WERI-Rb-1 (cell line): ENCODE measurements around the gene GLIPR1L2.
"Not testable (repeated sequence)": the region's sequence is repeated elsewhere in the genome, so short reads cannot be mapped to it uniquely, and the experiment has no call there.

Experiments
- DNase-seq: peaks from one replicate; pipeline ENCODE4 v3.0.0-alpha.2; 2020
- H3K27ac ChIP-seq: fragments of 250-450 bp; sonication (Bioruptor Pico); 2 replicates; pipeline ENCODE4 v1.5.1; 2020; ENCODE audit warnings: mild to moderate bottlenecking, moderate library complexity
- H3K27me3 ChIP-seq: fragments of 250-450 bp; sonication (Bioruptor Pico); 2 replicates; pipeline ENCODE4 v1.5.1; 2021; ENCODE audit warnings: mild to moderate bottlenecking, low read depth, moderate library complexity; ENCODE audit not compliant: insufficient read depth, severe bottlenecking
- H3K36me3 ChIP-seq: fragments of 250-450 bp; sonication (Bioruptor Pico); 2 replicates; pipeline ENCODE4 v1.5.1; 2020; ENCODE audit warnings: mild to moderate bottlenecking, moderate library complexity
- H3K4me3 ChIP-seq: 2 replicates; pipeline ENCODE4 v1.5.1; 2011; ENCODE audit warnings: low read depth, mild to moderate bottlenecking, control low read depth, low read length
- H3K9me3 ChIP-seq: fragments of 250-450 bp; sonication (Bioruptor Pico); 2 replicates; pipeline ENCODE4 v1.5.1; 2021; ENCODE audit warnings: mild to moderate bottlenecking, moderate library complexity; ENCODE audit not compliant: severe bottlenecking
- TF ChIP-seq, protein P1 (sequence below): IDR thresholded peaks from 2 replicates; pipeline ENCODE4 v1.5.1; 2011; ENCODE audit warnings: low read depth, mild to moderate bottlenecking, control low read depth, inconsistent platforms, low read length

Gene GLIPR1L2

DNA sequence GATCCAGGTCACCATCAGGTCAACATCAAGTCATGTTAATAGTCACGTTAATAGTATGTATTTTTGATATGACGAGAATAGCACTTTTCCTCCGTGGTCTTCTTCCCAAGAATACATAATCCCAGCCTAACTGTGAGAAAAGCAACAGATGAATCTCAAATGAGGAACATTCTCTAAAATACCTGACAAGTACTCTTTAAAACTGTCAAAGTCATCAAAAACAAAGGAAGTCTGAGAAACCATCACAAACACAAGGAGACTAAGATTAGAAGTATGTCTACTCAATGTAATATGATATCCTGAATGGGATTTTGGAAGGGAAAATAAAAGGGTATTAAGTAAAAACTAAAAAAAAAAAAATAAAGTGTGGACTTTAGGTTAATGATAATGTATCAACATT lies 52.8 kb downstream of the GLIPR1L2 start:
- TF ChIP-seq, protein P1, sequence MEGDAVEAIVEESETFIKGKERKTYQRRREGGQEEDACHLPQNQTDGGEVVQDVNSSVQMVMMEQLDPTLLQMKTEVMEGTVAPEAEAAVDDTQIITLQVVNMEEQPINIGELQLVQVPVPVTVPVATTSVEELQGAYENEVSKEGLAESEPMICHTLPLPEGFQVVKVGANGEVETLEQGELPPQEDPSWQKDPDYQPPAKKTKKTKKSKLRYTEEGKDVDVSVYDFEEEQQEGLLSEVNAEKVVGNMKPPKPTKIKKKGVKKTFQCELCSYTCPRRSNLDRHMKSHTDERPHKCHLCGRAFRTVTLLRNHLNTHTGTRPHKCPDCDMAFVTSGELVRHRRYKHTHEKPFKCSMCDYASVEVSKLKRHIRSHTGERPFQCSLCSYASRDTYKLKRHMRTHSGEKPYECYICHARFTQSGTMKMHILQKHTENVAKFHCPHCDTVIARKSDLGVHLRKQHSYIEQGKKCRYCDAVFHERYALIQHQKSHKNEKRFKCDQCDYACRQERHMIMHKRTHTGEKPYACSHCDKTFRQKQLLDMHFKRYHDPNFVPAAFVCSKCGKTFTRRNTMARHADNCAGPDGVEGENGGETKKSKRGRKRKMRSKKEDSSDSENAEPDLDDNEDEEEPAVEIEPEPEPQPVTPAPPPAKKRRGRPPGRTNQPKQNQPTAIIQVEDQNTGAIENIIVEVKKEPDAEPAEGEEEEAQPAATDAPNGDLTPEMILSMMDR, result no peak
- Histone ChIP-seq H3K9me3 (peaks cover 3% of the 10 kb centered on the region), H3K4me3 (no peak overlapping the region), H3K27me3 (no peaks in the 10 kb centered on the region), H3K36me3 (no peaks in the 10 kb centered on the region), H3K27ac (no peak overlapping the region)
- DNase-seq, result no peak

DNA sequence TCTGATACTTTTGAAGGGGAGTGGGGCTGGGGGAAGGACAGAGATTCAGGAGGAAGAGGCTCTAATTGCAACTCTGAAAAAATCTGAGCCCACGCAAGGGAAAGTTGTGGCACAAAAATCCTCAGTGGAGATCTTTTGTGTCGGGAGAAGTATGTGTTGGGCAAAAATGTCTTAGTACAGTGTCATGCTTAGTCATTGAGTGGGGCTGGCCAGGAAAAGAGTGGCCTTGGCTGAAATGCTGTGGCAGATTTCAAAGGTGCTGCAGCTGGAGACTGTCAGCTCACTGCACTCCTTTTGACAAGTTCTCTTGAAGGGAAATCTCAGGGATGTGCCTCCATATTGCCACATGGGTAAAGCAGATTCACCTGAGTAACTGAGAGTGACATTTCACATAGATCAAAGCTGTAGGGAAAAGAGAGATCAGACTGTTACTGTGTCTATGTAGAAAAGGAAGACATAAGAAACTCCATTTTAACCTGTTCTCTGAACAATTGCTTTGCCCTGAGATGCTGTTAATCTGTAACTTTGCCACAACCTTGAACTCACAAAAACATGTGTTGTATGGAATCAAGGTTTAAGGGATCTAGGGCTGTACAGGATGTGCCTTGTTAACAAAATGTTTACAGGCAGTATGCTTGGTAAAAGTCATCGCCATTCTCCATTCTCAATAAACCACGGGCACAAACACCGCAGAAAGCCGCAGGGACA lies 53.7 kb downstream of the GLIPR1L2 start:
- TF ChIP-seq, protein P1, result no peak
- Histone ChIP-seq H3K4me3 (no peak overlapping the region), H3K9me3 (peaks cover 3% of the 10 kb centered on the region), H3K36me3 (no peaks in the 10 kb centered on the region), H3K27me3 (no peaks in the 10 kb centered on the region), H3K27ac (no peak overlapping the region)
- DNase-seq, result no peak

DNA sequence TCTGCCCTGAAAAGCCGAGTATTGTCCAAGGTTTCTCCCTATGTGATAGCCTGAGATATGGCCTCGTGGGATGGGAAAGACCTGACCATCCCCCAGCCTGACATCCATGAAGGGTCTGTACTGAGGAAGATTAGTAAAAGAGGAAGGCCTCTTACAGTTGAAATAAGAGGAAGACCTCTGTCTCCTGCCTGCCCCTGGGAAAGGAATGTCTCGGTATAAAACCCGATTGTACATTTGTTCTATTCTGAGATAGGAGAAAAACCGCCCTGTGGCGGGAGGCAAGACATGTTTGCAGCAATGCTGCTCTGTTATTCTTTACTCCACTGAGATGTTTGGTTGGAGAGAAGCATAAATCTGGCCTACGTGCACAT lies 54.2 kb downstream of the GLIPR1L2 start:
- H3K27me3 ChIP-seq, H3K4me3 ChIP-seq, H3K27ac ChIP-seq, DNase-seq, H3K9me3 ChIP-seq, H3K36me3 ChIP-seq: not testable (repeated sequence)

DNA sequence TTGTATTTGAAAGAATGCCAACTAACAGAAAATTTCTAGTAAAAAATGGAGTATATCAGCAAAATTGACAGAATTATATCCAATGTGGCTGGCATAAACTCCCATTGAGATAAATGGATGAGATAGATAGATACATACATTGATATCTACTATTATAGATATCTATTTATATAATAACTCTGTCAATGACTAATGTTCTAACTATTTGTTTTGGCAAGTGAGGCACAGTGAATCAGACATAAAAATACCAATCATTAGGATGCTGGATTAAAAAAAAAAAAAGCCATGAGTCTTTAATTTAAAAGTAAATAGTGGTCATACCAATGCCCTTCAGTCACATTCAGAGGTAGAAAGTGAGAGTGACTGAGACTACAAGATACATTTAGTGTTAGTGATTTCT lies 56.0 kb downstream of the GLIPR1L2 start:
- H3K9me3 ChIP-seq, result peaks cover under 1% of the 10 kb centered on the region
- DNase-seq, result no peak
- TF ChIP-seq, protein P1, result no peak
- no peaks in the 10 kb centered on the region for H3K27me3 ChIP-seq
- H3K36me3 ChIP-seq, result no peaks in the 10 kb centered on the region
- no peak overlapping the region for H3K4me3 ChIP-seq
- no peak overlapping the region for H3K27ac ChIP-seq

DNA sequence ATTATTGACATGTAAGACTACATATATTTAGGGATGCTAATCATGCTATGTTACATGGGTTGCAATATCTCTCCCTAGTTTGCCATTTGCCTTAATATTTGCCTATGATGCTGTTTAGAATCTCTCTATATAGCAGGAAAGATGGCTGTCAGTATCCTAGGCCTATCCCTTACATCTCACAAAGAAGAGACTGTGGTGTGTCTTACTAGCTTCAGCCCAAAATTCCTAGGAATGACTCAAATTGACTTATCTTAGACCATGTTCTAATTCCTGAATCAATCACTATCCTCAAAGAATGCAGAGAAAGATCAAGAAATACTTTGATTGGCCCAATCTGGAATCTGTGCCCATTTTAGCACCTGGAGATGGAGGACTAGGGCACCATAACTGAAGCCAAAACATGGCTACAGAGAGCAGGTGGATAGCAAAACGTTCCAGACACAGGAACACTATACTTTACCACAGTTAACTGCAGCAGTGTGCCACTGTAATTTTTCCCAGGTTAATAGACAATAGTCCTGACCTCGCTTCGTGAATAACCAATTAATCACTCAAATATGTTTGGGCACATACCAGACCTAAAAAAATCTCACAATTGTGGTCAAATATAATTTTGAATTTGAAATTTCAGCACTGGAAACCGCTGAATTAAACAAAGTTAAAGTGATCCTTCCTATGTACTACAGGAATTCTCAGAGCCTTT lies 57.0 kb downstream of the GLIPR1L2 start:
- no peaks in the 10 kb centered on the region for H3K27me3 ChIP-seq
- H3K9me3 ChIP-seq, result no peaks in the 10 kb centered on the region
- no peak overlapping the region for H3K27ac ChIP-seq
- no peaks in the 10 kb centered on the region for H3K36me3 ChIP-seq
- no peak for DNase-seq
- no peak overlapping the region for H3K4me3 ChIP-seq
- TF ChIP-seq, protein P1, result no peak

DNA sequence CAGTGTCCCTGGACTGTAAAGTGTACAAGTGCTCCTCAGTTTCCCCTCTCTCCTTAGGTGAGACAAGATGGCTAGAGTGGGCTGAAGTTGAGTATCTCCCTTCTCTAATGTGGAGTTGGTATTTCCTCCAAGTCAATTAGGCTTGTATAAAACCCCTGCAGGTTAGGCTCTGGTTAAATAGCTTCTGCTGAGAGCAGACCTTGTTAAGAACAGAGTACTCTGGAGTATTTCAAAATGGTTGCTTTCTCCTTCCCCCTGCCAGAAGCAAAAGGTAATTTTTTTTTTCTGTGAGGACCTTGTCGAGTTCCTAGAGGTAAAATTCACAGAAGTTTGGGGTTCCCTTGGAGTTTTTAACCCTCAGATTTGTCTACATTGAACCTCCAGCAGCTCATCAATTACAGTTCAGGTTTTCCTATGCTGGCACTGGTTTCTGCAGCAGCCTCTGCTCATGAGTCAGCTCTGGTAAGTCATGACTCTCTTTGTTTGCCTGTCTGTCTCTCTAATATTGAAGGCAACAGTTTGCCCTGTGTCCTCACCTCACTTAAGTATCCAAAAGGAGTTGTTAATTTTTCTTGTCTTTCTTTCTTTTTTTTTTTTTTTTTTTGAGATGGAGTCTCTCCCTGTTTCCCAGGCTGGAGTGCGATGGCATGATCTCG lies 61.9 kb downstream of the GLIPR1L2 start:
- Histone ChIP-seq H3K9me3 (no peaks in the 10 kb centered on the region), H3K4me3 (no peak overlapping the region), H3K27ac (no peak overlapping the region), H3K27me3 (no peaks in the 10 kb centered on the region), H3K36me3 (no peaks in the 10 kb centered on the region)
- TF ChIP-seq, protein P1, result no peak
- DNase-seq, result no peak
